SW480 (cell line): ENCODE data around the gene TMEM41A.
"Not testable (repeated sequence)": the region's sequence is repeated elsewhere in the genome, so short reads cannot be mapped to it uniquely, and the experiment has no call there.

Experiments used
- DNase-seq: peaks from one replicate; pipeline ENCODE4 v3.0.0-alpha.2; 2016; ENCODE audit warnings: low spot score

The TMEM41A gene

DNA sequence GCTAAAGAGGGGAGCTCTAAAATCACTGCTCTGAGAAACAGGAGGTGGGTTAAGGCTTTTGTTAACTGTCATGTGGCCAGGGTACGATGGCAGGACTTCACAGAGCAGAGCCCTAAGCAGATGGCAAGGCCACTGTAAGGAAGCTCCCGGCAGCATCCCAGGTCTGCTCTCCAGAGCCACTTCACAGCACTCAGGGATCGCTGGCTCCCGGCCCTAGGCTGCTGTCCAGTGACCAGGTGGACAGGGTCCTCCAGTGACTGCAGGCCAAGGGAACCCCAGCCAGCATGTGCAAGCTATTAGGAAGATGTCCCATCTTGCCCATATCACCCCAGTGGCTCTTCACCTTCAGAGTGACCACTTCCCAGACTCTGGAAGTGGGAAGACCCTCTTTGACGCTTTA, 10.4 kb downstream of the TMEM41A start:
- no peak for DNase-seq

- no peak for DNase-seq
Observed at GRCh38 chr3:185486394-185486793, 12.4 kb downstream of the TMEM41A start.

GRCh38 chr3:185484296-185484695, 14.5 kb downstream of the TMEM41A start:
- no peak for DNase-seq

GRCh38 chr3:185479373-185479945, 19.4 kb downstream of the TMEM41A start:
- DNase-seq = no peak

GRCh38 chr3:185477316-185477715, 21.5 kb downstream of the TMEM41A start:
- no peak for DNase-seq

GRCh38 chr3:185474922-185475321, 23.9 kb downstream of the TMEM41A start:
- not testable (repeated sequence) for DNase-seq

DNA sequence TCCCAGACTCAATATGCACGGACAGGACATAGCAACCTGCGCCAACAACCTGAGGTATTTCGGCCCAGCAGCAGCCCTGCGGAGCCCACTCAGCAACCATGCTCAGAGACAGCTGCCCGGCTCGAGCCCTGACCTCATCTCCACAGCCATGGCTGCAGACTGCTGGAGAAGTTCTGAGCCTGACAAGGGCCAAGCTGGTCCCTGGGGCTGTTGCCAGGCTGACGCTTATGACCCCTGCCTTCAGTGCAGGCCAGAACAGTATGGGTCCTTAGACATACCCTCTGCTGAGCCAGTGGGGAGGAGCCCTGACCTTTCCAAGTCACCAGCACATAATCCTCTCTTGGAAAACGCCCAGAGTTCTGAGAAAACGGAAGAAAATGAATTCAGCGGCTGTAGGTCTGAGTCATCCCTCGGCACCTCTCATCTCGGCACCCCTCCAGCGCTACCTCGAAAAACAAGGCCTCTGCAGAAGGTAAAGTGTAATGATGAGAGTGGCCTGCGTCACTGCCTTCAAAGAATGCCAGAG, 25.5 kb downstream of the TMEM41A start:
- DNase-seq = no peak

DNA sequence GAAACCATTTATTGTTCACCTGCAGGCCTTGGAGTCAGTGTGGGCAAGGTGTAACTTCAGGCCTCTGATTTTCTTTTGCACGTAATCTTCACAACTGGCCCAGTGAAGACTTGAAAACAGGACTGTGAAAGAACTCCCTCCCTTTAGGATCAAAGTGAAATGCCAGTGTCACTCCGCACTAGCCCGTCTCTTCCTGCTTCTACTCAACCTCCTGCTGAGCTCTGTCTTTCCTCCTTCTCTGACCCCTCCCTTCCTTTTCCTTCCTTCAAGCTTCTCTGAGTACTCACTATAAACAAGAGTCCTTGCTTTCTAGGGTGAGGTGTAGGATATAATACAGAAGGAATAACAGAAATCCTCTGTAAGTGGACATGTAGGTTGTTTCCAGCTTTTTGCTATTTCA, 28.5 kb downstream of the TMEM41A start:
- DNase-seq = no peak

DNA sequence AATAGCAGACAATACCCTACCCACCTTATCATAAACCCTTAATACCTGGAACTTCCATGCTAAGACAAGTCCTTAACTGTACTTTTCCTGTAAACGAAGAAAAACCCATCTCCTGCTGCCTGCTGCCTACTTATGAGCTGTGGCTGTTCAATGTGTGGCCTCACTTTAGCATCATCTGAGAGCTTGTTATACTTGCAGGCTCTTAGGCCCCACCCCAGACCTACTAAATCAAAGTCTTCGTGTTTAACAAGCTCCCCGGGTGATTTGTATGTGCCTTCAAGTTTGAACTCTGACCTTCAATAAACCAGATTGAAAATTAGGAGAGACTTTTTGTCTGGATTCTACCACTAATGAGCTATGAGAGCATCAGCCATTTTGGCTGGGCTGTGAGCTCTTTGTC, 29.3 kb downstream of the TMEM41A start:
- no peak for DNase-seq

GRCh38 chr3:185466123-185466522, 32.7 kb downstream of the TMEM41A start:
- not testable (repeated sequence) for DNase-seq

GRCh38 chr3:185465471-185465870, 33.4 kb downstream of the TMEM41A start:
- DNase-seq = no peak

- DNase-seq = peak; percentile 21
Observed at GRCh38 chr3:185460719-185461350, 38.0 kb downstream of the TMEM41A start.

DNA sequence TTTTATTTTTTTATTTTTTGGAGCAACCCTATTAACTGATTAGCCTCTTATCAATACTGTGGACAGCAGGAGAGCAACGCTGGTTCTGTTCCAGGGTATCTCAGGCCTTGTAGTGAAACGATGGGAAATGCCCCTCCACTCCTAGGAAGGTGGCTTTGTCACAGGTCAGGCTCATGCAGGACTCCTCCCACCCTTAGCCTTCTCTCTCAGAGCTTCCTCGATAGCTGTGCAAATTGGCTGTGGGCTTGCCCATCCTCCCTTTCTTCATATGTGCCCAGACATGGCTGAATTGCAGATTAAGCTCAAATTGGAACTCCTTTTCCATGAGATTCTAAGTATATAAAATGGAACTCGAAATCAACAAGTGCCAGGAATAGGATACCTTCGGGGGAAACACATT, 38.5 kb downstream of the TMEM41A start:
- no peak for DNase-seq

DNA sequence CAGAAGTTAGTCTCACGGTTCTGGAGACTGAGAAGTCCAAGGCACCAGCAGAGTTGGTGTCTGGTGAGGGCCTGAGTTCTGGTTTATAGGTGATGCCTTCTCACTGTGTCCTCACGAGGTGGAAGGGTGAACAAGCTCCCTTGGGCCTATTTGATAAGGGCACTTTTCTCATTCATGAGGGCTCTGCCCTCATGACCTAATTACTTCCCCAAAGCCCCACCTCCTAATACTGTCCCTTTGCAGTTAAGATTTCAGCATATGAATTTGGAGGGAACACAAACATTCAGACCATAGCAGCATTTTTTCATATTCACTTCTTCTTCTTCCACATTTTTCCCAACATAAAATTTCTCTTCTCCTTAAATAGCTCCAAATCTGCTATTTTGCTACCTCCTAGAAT, 41.5 kb downstream of the TMEM41A start:
- DNase-seq = no peak

DNA sequence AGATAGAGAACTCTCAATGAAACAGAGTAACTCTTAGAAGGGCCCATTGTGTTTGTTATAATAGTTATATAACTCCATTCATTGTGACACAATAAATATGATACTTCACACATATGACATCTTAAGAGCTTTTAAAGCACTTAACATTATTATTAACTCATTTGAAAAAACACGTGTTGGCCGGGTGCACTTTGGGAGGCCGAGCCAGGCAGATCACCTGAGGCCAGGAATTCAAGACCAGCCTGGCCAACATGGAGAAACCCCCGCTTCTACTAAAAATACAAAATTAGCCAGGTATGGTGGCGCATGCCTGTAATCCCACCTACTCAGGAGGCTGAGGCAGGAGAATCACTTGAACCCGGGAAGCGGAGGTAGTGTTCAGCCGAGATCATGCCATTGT, 47.4 kb downstream of the TMEM41A start:
- not testable (repeated sequence) for DNase-seq

GRCh38 chr3:185448107-185448506, 50.7 kb downstream of the TMEM41A start:
- DNase-seq = no peak

GRCh38 chr3:185444329-185444728, 54.5 kb downstream of the TMEM41A start:
- DNase-seq = no peak

- DNase-seq = no peak
Observed at GRCh38 chr3:185442031-185442430, 56.8 kb downstream of the TMEM41A start.

GRCh38 chr3:185439745-185440466, 58.9 kb downstream of the TMEM41A start:
- no peak for DNase-seq
